Uterus (tissue), 2 donors: ENCODE results near the gene DYNLL1.

ENCODE experiments used
- CTCF ChIP-seq, 4 experiments: fragments of 200-600 bp in 2 of 4; fragments of 450-650 bp in 2 of 4; sonication (generic) in 2 of 4; IDR thresholded peaks; one replicate each; pipeline ENCODE4 v1.5.1; 2016 to 2019; ENCODE audit warnings: antibody characterized with exemption in 4 of 4, mild to moderate bottlenecking in 2 of 4, moderate library complexity in 1 of 4
- POLR2A ChIP-seq, 2 donors: fragments of 450-650 bp; IDR thresholded peaks; one replicate each; pipeline ENCODE4 v1.6.1; 2016; ENCODE audit warnings: antibody characterized with exemption in 2 of 2, mild to moderate bottlenecking in 1 of 2, moderate library complexity in 1 of 2

GRCh38 chr12:120479458-120479857, 16.5 kb upstream of the DYNLL1 start:
- no peak for TF ChIP-seq CTCF (IDR thresholded peaks at IDR 0.05)
- no peak for TF ChIP-seq POLR2A (IDR thresholded peaks at IDR 0.05)
